HG03025 (cell line): ENCODE results near the gene GSTM3.
"Not testable (repeated sequence)": the region's sequence is repeated elsewhere in the genome, so short reads cannot be mapped to it uniquely, and the experiment has no call there.

Experiments used
- ATAC-seq: cut with Tn5 transposase; IDR thresholded peaks from one replicate; pipeline ENCODE4 v1.9.1; 2021; ENCODE audit warnings: mild to moderate bottlenecking, moderate library complexity; ENCODE audit not compliant: unreplicated experiment, low FRiP score

Gene GSTM3

GRCh38 chr1:109776206-109776835, 35.5 kb upstream of the GSTM3 start:
- ATAC-seq: no peak

DNA sequence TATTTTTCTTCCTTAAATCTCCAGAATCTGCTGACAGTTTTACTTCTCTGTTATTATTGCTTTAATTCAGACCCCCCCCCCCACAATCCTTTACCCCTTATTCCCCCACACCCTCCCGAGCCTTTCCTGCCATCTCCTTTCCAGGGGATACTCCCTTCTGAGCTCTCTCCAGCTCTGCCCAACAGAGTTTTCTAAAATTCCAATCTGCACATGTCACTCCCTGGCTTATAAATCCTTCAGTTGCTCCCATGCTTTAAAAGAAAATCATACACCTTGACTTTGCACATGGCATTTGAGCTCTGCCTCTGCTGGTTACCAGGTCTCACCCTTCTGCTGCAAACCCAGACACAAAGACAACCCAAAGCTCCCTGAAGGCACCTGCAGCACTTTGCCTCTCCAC, 34.6 kb upstream of the GSTM3 start:
- no peak for ATAC-seq

GRCh38 chr1:109773900-109774485, 33.2 kb upstream of the GSTM3 start:
- ATAC-seq: no peak

DNA sequence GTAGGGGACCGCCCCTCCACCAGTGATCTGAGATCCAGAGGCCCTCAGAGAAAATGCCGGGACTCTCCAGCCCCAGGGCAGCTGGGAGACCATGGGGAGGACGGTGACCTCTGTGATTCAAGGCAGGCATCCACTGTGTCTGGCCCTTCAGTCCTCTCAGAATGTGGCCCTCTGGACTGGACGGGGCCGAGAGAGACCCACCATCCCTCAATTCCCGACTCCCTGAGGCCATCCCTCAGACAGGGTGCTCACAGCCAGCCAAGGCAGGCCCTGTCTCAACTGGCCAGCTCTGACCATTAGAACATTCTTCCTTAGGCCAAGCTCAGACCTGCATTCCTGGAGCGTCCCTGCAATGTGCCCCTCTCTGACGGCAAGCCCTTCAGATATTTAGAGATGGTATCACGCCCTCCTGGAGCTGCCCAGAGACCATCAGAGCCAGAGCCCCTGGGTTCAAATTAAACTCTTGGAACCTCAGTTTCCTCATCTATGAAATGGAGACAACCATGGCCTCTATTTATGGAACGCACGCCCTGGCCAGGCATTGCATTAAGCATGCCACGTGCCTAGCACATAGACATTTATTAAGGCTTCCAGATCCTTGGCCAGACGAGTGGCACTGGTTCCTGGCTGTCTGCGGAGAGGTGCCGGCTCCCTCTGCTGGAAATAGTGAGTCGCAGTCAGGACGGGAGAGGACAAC, 32.5 kb upstream of the GSTM3 start:
- ATAC-seq: no peak

GRCh38 chr1:109772658-109773202, 31.9 kb upstream of the GSTM3 start:
- no peak for ATAC-seq

GRCh38 chr1:109771712-109772657, 31.1 kb upstream of the GSTM3 start:
- no peak for ATAC-seq

DNA sequence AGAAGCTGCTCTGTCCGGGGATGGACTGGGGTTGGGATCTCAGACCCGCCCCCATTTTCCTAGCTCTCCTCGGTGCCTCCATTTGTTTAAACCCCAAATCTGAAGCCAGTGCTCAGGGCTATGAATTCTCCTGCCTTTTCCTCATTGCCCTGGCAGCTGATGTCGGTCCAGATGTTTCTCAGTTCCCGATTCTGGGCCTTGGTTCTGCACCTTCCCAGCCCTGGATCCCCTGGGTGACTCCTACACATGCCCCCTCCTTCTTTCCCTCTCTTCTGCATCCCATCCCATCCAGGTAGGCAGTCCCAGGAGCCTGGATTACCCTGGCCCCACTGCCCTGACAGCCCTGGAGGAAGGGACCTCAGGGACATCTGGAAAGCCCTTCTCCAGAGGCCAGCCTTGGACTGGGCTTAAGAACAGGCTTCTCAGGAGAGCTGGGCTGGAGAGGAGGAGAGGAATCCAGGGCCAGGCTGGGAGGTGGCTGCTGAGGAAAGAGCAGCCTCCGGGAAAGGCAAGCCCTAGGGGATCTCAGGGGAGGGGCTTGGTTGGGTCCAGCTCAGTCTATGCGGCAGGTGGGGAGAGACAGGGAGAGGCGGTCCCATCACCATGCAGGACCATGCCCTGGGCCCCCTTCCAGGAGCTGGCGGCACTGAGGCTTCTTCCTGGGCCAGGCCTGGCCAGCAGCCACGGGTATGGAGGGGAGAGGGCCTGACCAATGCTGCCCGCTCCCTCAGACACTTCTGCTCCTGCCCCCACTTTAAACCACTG, 29.7 kb upstream of the GSTM3 start:
- ATAC-seq: no peak

DNA sequence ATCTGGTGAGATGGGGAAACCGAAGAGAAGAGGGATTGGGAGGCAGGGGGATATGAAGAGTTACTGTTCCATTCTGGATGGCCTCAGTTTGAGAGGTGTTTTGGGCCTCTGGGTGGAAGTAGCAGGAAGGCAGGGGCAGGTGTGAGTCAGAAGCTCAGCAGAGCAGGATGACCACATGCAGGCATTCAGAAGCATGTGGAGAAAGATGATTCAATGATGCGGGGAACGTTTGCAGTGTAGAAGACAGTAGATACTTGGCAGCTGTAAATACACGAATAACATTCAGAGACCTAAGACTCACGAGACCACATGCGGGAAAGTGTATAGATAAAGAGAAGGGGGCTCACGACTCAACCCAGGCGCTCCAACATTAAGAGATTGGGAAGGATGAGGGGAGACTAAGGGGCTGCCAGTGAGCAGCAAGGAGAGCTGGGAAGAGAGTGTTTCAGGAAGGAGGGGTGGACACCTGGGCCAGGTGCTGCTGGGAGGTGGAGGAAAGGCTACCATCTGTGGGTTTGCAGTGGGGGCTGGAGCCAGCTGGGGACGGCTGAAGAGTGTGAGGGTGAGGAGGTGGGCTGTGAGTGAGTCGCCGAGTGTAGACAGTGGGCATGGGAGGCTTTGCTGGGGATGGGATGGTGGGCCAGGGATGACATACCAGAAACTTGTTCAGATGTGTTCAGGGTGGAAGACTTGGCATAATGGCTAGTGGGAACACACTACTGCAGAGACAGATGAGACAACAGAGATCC, 28.7 kb upstream of the GSTM3 start:
- no peak for ATAC-seq

DNA sequence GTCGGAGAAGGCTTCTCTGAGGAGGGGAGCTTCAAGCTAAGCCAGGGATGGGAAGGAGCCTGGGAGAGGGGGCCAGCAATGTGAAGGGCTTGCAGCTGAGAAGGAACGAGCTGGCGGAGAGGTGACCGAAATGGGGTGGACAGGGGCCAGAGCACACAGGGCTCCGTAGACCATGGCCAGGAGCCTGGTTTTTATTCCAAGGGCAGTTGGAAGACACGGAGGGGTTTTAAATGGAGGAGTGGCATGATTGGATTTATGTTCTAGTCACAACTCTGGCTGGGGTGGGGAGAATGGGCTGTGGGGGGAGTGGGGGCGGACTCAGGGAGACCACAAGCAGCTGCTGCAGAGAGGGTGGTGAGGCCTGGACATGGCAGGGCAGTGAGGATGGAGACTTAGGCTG, 28.0 kb upstream of the GSTM3 start:
- no peak for ATAC-seq

GRCh38 chr1:109768335-109768650, 27.5 kb upstream of the GSTM3 start:
- ATAC-seq: no peak

GRCh38 chr1:109767637-109768334, 26.9 kb upstream of the GSTM3 start:
- ATAC-seq: no peak

GRCh38 chr1:109766991-109767636, 26.3 kb upstream of the GSTM3 start:
- ATAC-seq: not testable (repeated sequence)

DNA sequence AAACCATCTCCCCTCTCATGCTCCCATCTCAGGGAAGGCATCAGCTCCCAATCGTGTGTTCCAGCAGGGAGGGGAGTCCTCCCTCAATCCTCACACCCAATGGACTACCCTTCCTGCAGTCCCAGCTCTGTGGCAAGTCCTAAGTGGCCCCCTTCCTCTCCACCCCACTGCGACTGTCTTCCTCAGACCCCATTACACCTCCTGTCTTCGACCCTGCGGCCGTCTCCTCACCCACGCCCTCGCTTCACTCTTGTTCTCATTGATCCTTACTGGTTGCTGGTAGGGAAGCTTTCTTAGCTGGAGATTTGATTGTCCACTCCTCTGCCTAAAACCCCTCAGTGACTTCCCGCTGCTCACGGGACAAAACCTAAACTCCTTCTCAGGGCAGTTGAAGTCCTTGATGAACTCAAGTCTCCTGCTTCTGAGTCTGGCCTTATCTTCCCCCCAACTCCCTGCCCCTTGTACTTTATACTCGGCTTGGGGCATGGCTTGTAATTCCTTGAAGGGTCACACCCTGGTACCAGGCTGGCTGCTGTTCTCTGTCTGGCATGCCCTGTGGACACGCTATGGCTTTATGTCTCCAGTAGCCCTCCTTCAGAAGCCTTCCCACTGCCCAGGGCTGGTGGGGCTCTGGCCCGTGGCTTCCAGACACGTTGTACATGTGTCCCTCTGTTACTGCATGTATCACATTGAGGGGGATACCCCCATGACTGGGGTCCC, 25.2 kb upstream of the GSTM3 start:
- no peak for ATAC-seq

DNA sequence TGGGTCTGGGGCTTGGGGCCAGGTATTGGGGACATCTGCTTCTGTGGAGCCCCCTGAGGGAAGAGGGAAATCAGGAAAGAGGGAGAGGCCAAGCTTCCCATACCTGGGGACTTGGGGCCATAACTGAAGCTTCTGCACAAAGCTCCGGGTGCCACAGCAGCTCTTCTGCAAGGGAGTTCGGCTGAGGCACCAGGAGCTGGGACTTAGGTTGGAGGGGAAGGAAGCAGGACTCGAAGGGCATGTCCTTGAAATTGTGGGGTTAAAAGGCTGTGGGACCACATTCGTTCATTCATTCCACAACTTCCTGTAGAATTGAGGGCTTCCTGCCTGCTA, 24.6 kb upstream of the GSTM3 start:
- no peak for ATAC-seq

DNA sequence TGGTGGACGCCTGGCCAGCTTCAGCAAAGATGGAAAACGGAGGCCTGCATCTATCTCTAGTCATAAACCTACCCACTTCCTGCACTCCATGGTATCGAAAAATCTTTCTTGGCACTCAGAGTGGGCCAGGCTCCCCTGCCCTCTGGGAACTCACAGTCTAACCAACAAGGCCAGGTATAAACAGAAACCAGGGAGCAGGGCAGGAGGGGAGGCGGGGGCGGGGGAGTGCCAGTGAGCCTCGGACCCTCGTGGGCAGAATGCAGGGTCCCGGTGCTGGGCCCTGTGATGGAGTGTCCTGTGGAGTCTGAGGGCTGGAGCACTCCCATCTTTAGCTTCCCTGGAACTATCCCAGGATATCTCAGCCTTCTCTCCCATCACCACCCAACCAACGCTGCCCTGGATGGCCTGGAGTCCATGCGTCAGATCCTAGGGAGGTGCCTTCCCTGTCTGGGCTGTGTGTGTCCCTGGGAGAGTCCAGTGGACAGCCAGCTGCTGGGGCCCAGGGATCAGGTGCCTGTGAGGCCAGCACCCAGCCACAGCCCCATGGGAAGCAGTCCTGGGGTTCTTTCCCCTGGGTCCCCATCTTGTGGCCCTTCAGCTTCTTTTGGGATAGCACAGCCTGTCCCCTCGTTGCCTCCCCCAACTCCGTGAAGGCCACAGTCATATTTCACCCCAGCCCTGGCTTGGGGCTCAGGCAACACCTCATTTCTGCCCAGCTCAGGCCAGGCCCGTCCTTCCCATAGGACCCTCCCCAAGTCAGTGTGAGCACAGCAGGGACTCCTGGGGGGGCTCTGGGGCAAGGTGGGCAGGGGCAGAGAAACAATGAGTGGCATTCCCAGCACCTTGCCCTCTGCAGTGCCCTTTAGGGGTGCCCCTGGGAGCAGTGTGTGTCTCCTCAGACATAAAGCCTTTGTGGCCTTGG, 24.0 kb upstream of the GSTM3 start:
- ATAC-seq: no peak

GRCh38 chr1:109763646-109764415, 23.0 kb upstream of the GSTM3 start, which contains the start of gene EPS8L3:
TSS of gene EPS8L3 (minus strand) at chr1:109763923. CDS start at chr1:109761749, 2,174 bp downstream.
- ATAC-seq: no peak
